Endothelial cell of umbilical vein (primary cell): ENCODE measurements around the gene FOXK1. TPM values are rescaled to one million over a fixed set of nuclear protein-coding genes. Genes with fewer than 3 reads are reported as not detected.

Experiments
- BruUV-seq: library from RNA; stranded (reverse); fragments of 400-500 nt; replicated peaks from 2 replicates; lab custom pipeline; 2021; lab: Mats Ljungman, UMichigan
- CTCF ChIA-PET: fragments of 300-600, 350-600 bp; sonication (Branson Sonifier 250); formaldehyde crosslinking; loops from one replicate; lab custom pipeline; 2021; ENCODE audit warnings: antibody characterized with exemption, inconsistent platforms; lab: Charles Lee
- POLR2A ChIA-PET: fragments of 300-600, 350-600 bp; sonication (Branson Sonifier 250); formaldehyde crosslinking; loops from one replicate; lab custom pipeline; 2021; ENCODE audit warnings: antibody characterized with exemption, inconsistent platforms; lab: Charles Lee
- DNase-seq: peaks from one replicate; pipeline ENCODE4 v3.0.0-alpha.2; 2011; ENCODE audit warnings: low read depth, low spot score
- FAIRE-seq: peaks from 2 replicates; lab custom pipeline; 2011; peaks lifted over from hg19 to GRCh38; lab: Jason Lieb, UNC
- H2AFZ ChIP-seq: 2 replicates; pipeline ENCODE4 v1.6.0; 2012; ENCODE audit warnings: low read depth, low read length, control low read depth, inconsistent platforms
- H3K27ac ChIP-seq: 2 replicates; pipeline ENCODE4 v1.5.1; 2011; ENCODE audit warnings: low read depth, mild to moderate bottlenecking, control low read depth, low read length, moderate library complexity; ENCODE audit not compliant: insufficient read depth
- H3K27me3 ChIP-seq, 2 experiments: 2 replicates each; pipeline versions ENCODE4 v1.6.0 to v1.6.1; 2011; ENCODE audit warnings: low read length in 2 of 2, mixed read lengths in 1 of 2; ENCODE audit not compliant: control insufficient read depth in 2 of 2, insufficient read depth in 2 of 2
- H3K36me3 ChIP-seq, 2 experiments: 2 replicates in 1 of 2; 3 replicates in 1 of 2; pipeline ENCODE4 v1.5.1; 2011; ENCODE audit warnings: low read length in 2 of 2, mild to moderate bottlenecking in 1 of 2, moderate library complexity in 1 of 2; ENCODE audit not compliant: control insufficient read depth in 2 of 2, insufficient read depth in 2 of 2; ENCODE audit errors: extremely low read depth in 1 of 2
- H3K4me1 ChIP-seq: 3 replicates; pipeline ENCODE4 v1.5.1; 2011; ENCODE audit warnings: mild to moderate bottlenecking, low read length; ENCODE audit not compliant: control insufficient read depth, insufficient read depth; ENCODE audit errors: extremely low read depth
- H3K4me2 ChIP-seq: 2 replicates; pipeline ENCODE4 v1.6.1; 2011; ENCODE audit warnings: low read length, control low read depth, mixed read lengths; ENCODE audit not compliant: insufficient read depth
- H3K4me3 ChIP-seq, 3 experiments: fragments of 200-600 bp in 1 of 3; sonication (generic), shearing (Covaris generic) in 1 of 3; replicated peaks in 1 of 3; 2 replicates each; pipeline ENCODE4 v1.5.1; 2011 to 2016; ENCODE audit warnings: control low read depth in 3 of 3, low read length in 3 of 3, mild to moderate bottlenecking in 2 of 3, inconsistent platforms in 1 of 3, low read depth in 1 of 3, moderate library complexity in 1 of 3; ENCODE audit not compliant: insufficient read depth in 1 of 3
- H3K79me2 ChIP-seq: 2 replicates; pipeline ENCODE4 v1.6.0; 2012; ENCODE audit warnings: low read length, inconsistent platforms; ENCODE audit not compliant: control insufficient read depth, insufficient read depth
- H3K9ac ChIP-seq: replicated peaks from 2 replicates; pipeline ENCODE3; 2011; ENCODE audit warnings: low read length, control low read depth; ENCODE audit not compliant: insufficient read depth; ENCODE audit errors: extremely low read depth
- H3K9me1 ChIP-seq: replicated peaks from 3 replicates; pipeline ENCODE4 v1.6.0; 2011; ENCODE audit warnings: mild to moderate bottlenecking, low read length; ENCODE audit not compliant: control insufficient read depth, insufficient read depth; ENCODE audit errors: extremely low read depth
- H3K9me3 ChIP-seq: replicated peaks from 2 replicates; pipeline ENCODE4 v1.5.1; 2012; ENCODE audit warnings: low read length, inconsistent platforms; ENCODE audit not compliant: control insufficient read depth, insufficient read depth
- H4K20me1 ChIP-seq: replicated peaks from 2 replicates; pipeline ENCODE3; 2011; ENCODE audit warnings: mild to moderate bottlenecking, low read length; ENCODE audit not compliant: control insufficient read depth, insufficient read depth; ENCODE audit errors: extremely low read depth
- EZH2 ChIP-seq: IDR thresholded peaks from 2 replicates; pipeline ENCODE4 v1.6.1; 2012; ENCODE audit warnings: borderline replicate concordance, low read depth, mild to moderate bottlenecking, moderate library complexity, low read length, inconsistent platforms; ENCODE audit not compliant: severe bottlenecking
- FOS ChIP-seq: IDR thresholded peaks from 2 replicates; pipeline ENCODE4 v1.6.1; 2011; ENCODE audit warnings: mild to moderate bottlenecking, low read length, moderate library complexity, borderline replicate concordance; ENCODE audit not compliant: insufficient read depth
- MYC ChIP-seq: IDR thresholded peaks from one replicate; pipeline ENCODE4 v1.6.1; 2011; ENCODE audit warnings: mild to moderate bottlenecking, low read depth, low read length
- POLR2A ChIP-seq: IDR thresholded peaks from 2 replicates; pipeline ENCODE4 v1.6.1; 2012; ENCODE audit warnings: low read depth, mild to moderate bottlenecking, control low read depth, low read length
- POLR2AphosphoS5 ChIP-seq: IDR thresholded peaks from 2 replicates; pipeline ENCODE4 v1.6.1; 2012; ENCODE audit warnings: low read depth, mild to moderate bottlenecking, control low read depth, low read length, moderate library complexity; ENCODE audit not compliant: insufficient read depth
- dilution Hi-C: fragments of 300-500 bp; cut with MboI; formaldehyde crosslinking; loops from one replicate; pipeline ENCODE4 v1.15.0; 2019; ENCODE audit warnings: low sequenced_read_pairs; ENCODE audit not compliant: extremely low pct_ligation_motif_present
- intact Hi-C: fragments of 100-400 bp; cut with micrococcal nuclease; formaldehyde crosslinking; loops from one replicate; pipeline ENCODE4 v1.10.0; 2022
- polyA plus RNA-seq, 4 experiments: library from polyadenylated mRNA; depleted of rRNA in 3 of 4; stranded (reverse) in 3 of 4; unstranded in 1 of 4; fragments of >200 nt; gene quantifications; 2 replicates each; pipeline versions ENCODE4 v1.2.1 to v1.2.3, GENCODE V29; 2011 to 2012; ENCODE audit warnings: missing spikeins in 1 of 4
- total RNA-seq: library from RNA; stranded (reverse); gene quantifications from 2 replicates; pipeline ENCODE4 v1.2.3, GENCODE V29; 2021
- TF ChIP-seq, protein P1 (sequence below), 2 donors: IDR thresholded peaks; 1 replicate in 1 of 2; 2 replicates in 1 of 2; pipeline ENCODE4 v1.5.1; 2011; ENCODE audit warnings: low read length in 2 of 2, mild to moderate bottlenecking in 2 of 2, moderate library complexity in 2 of 2, control low read depth in 1 of 2, inconsistent platforms in 1 of 2, low read depth in 1 of 2; ENCODE audit not compliant: insufficient read depth in 1 of 2; ENCODE audit errors: extremely low read depth in 1 of 2

Gene FOXK1
- total and polyA plus RNA-seq, 2 donors (not counting 3 experiments of a cell fraction or from before 2014, with no cell fraction given), result 8.0 to 52.1 TPM

DNA sequence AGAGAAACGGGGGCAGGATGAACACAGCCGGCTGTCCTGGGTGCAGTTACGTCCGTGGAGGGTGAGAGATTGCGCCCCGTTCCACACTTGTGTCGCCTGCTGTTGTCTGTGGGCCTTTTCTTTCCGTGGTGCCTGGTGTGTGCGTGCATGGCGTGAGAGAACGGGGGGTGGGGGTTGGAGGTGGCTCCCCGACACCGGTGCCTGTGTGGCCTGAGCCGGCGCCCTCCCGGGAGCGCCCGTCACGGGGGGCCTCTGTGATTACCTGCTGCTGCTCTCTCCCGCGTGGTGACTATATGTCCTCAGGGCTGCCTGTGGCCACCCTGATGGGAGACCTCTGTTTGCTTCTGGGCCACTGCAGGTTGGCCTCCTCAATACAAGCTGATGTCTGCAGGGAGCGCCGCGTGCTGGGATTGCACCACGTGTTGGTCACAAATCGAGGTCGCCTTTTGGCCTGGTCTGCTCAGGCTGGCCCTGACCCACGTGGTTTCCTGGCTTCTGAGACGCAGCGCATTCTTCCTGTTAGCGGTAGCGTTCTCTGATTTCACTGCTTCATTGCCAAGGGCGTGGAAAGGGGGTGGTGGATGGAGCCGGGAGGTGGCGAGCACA is 82.4 kb downstream of the FOXK1 start:
- POLR2A ChIA-PET, result no interaction called here

More for the DNA sequence above, 82.4 kb downstream of the FOXK1 start:
- Histone ChIP-seq H3K36me3 (peaks cover 15 to 40% of the 10 kb centered on the region in 2 experiments), H3K9ac (no peak overlapping the region), H4K20me1 (no peaks in the 10 kb centered on the region), H3K9me1 (no peaks in the 10 kb centered on the region), H3K4me1 (peaks cover 4% of the 10 kb centered on the region), H2AFZ (no peak overlapping the region), H3K9me3 (no peaks in the 10 kb centered on the region), H3K27me3 (no peaks in the 10 kb centered on the region), H3K79me2 (peaks cover 2% of the 10 kb centered on the region), H3K27ac (no peak overlapping the region), H3K4me3 (no peak overlapping the region), H3K4me2 (no peak overlapping the region)
- intact Hi-C loops (no loop called here), dilution Hi-C loops (no loop called here)
- no TSS peak for BruUV-seq
- FAIRE-seq (no peak), DNase-seq (no peak)
- CTCF ChIA-PET, result interaction anchor here (1.0 kb wide), 1 partner anchor 19 kb away, joined by 3 read pairs; no protein-coding TSS in a partner anchor
- TF ChIP-seq FOS (no peak), EZH2 (no peak), POLR2A (no peak), POLR2AphosphoS5 (no peak), MYC (no peak)
- TF ChIP-seq, protein P1, sequence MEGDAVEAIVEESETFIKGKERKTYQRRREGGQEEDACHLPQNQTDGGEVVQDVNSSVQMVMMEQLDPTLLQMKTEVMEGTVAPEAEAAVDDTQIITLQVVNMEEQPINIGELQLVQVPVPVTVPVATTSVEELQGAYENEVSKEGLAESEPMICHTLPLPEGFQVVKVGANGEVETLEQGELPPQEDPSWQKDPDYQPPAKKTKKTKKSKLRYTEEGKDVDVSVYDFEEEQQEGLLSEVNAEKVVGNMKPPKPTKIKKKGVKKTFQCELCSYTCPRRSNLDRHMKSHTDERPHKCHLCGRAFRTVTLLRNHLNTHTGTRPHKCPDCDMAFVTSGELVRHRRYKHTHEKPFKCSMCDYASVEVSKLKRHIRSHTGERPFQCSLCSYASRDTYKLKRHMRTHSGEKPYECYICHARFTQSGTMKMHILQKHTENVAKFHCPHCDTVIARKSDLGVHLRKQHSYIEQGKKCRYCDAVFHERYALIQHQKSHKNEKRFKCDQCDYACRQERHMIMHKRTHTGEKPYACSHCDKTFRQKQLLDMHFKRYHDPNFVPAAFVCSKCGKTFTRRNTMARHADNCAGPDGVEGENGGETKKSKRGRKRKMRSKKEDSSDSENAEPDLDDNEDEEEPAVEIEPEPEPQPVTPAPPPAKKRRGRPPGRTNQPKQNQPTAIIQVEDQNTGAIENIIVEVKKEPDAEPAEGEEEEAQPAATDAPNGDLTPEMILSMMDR (IDR thresholded peaks at IDR 0.05; ENCODE audit: extremely low read depth in 1 of 2, insufficient read depth in 1 of 2, low read depth in 1 of 2, low read length in 2 of 2), result no peak
